HG02840 (cell line): ENCODE results near the gene ARID5A.
"Not testable (repeated sequence)": the region's sequence is repeated elsewhere in the genome, so short reads cannot be mapped to it uniquely, and the experiment has no call there.

Source experiments
- ATAC-seq: cut with Tn5 transposase; IDR thresholded peaks from one replicate; pipeline ENCODE4 v1.9.1; 2021; ENCODE audit warnings: mild to moderate bottlenecking, moderate library complexity, moderate number of reproducible peaks; ENCODE audit not compliant: unreplicated experiment, low FRiP score

The ARID5A gene

DNA sequence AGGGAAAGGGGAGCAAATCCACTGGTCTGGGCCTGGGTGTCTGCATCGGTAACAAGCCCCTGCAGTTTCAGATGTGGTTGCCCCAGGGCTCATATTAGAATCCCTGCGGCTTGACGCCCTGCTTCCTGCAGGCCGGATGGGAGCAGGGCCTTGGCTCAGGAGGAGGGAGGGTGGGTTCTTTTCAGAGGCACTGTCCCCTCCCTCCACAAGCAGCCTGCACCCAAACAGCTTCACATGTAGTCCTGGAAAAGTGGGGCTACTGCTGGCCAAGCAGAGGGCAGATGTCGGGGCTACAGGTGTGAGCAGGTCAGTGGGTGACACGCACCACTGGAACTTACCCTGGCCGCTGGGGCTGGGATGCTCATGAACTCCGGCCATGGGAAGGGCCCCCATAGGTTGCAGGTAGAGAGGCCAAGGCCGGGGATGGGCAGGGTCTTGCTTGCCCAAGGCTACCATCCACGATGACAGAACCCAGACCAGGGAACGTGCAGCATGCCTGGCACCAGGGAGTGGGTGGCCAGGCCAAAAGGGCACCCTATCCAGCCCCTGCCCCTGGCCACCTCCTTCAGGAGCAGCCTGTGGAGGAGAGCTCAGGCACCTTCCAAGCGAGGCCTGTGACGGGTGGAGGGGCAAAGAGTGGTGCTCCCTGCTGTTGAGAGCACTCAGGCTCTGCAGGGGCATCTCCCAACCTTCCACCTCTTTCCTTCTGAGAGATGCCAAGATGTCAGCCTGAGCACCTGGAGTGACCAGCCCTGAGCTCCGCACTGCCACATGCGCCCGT, 16.8 kb downstream of the ARID5A start:
- ATAC-seq: no peak

DNA sequence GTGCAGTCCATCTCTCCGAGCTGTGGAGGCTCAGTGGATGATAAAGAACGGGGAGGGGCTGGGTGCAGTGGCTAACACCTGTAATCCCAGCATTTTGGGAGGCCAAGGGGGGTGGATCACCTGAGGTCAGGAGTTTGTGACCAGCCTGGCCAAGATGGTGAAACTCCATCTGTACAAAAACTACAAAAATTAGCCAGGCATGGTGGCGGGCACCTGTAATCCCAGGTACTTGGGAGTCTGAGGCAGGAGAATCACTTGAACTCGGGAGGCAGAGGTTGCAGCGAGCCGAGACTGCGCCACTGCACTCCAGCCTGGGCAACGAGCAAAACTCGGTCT, 17.4 kb downstream of the ARID5A start:
- not testable (repeated sequence) for ATAC-seq

DNA sequence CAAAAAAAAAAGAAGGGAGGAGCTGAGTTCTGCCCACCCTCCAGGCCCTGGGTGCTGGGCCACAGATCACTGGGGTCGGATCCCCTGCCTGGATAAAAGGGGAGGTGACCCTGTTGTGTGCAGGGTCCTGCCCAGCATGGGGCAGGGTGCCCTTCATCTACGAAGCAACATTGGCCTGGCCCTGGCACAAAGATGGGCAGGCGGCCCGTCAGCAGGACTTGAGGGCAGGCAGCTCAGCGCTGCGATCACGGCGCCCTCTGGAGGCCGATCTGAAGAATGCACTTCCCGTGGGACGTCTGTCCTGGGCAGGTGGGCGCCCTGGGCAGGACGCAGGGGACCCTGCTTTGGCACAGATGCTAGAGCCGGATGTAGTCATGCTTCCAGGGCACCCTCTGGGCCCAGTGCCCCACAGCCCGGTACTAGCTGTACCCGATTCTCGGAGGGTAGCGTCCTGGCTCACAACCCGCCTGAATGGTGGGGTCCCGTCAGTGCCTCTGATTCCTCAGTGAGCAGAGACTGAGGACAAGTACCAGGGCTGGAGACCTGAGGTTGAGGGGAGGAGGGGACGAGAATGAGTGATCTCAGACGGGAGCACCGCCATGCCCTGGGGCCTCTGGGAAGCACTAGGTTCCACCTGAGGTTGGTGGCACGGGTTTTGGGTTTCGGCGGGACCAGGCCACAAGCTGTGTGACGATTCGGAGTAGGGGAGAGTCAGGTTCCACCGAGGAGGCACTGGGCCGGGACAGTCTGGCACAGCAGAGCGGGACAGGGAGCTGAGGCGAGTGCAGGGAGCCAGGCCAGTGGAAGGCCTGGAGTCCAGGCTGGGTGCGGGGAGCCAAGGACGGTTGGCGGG, 18.0 kb downstream of the ARID5A start:
- no peak for ATAC-seq

DNA sequence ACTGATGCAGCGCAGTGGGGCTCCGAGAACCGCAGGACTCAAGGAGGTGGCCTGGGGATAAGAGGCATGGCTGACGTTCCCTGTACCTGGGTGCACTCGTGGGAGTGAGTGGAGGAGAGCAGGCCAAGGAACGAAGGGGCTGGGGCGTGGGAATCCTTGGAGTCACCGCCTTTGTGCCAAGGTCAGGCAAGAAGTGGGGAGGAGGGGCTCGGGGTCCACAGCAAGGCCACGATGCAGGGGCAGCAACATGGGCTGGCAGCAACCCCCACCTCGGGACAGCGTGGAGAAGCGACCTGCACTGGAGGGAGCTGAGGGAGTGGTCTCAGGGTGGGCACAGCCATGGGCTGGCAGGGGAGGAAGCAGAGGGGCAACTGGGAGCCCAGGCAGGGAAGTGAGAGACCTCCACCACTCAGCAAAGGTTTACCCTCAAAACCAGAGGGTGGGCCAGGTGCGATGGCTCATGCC, 18.6 kb downstream of the ARID5A start:
- no peak for ATAC-seq

DNA sequence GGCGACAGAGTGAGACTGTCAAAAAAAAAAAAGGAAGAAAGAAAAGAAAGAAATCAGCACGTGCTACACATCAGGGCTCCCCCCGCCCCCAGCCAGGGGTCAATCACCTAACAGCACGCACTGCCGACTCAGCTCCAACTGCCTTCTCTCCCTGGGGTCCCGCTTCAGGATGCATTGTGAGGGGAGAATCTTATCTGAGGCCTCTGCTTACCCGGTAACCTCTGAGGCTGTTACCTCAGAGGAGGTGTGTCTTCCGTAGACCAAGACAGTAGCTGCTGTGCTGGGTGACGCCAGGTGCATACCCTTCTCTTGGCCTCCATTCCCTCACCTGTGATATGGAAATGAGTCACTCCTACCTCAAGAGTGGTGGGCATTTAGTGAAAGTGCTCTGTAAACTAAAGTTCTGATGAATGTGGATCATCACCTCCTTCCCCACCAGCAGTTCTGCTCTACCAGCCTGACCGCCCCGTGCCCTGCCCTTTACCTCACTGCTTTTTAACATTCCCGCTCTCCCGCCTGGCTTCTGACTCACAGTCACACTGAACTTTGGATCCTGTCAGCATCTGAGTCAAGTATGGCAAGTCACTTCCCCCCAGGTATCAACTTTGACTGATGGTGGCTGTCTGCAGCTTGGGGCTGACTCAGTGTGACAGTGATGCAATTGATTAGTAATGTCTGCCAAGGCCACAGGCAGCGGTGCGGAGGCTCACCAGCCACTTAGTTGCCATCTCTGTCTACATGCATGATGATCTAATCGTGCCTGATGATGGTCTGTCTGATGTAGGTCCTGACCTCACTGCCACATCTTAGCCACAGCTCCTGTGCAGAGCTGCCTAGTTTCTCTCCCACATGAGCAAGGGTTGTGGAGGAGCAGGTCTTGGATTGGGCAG, 20.1 kb downstream of the ARID5A start:
- no peak for ATAC-seq

DNA sequence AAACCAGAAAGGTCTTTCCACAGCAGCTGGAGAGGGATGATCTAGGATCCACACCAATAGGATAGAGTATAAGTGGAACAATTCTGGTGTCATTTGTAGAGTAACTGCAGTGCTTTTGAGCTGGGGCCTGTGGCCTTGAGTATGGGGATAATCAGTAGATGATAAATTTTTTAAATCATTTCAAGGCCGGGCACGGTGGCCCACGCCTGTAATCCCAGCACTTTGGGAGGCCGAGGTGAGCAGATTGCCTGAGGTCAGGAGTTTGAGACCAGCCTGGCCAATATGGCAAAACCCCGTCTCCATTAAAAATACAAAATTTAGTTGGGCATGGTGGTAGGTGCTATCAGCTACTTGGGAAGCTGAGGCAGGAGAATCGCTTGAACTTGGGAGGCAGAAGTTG, 20.9 kb downstream of the ARID5A start:
- ATAC-seq: not testable (repeated sequence)

DNA sequence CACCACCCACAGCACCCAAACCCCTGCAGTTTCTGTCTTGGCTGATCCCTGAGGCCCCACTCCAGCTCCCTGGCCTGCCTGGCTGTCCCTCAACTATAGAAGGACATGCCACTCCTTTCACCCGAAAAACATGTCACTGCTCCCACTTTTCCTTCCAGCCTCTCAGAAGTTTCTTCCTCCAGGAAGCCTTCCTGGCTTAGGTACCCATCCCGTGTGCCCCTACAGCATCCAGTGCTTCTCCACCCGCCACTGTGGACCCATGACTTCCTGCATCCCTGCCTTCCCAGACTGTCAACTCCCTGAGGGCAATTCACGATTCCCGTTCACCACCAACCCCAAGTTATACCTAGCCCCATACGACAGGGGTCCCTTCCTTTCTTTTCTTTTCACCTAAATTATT, 21.5 kb downstream of the ARID5A start:
- no peak for ATAC-seq

DNA sequence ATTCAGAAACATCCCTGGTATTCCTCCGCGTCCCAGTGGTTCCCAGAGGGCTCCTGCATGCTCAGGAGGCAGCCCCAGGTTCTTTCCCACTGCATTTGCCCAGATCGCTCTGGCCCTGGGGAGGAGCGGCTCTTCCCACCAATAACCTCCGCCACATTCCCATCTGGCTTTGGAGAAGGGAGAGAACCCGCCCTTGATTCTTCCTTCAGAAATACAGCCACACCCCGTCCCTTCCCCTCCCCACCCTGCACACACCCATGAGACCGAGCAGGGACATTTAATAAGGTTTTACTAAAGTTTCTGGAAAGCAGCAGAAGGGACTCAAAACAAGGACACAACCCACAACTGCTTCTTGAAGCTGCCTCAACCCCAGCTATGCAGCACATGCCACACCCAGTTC, 21.9 kb downstream of the ARID5A start:
- ATAC-seq: no peak

DNA sequence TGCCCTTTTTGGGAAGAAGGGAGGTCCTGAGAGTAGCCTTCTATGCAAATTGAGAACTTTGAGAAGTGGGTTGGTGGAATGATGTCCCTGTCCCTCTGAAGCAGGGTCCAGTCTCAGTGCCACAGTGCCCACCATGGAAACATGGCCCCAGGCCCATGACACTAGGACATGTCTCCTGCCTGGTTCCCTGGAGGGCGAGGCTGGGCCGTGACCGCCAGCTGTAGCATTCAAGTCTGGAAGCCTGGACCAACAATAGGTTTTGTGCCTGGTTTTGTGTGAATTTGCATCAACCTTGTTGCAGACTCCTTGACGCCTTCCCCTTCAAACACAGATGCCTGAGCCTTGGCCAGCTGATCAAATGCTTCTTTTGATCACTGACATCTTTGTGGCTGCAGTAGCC, 27.5 kb downstream of the ARID5A start:
- ATAC-seq: no peak

DNA sequence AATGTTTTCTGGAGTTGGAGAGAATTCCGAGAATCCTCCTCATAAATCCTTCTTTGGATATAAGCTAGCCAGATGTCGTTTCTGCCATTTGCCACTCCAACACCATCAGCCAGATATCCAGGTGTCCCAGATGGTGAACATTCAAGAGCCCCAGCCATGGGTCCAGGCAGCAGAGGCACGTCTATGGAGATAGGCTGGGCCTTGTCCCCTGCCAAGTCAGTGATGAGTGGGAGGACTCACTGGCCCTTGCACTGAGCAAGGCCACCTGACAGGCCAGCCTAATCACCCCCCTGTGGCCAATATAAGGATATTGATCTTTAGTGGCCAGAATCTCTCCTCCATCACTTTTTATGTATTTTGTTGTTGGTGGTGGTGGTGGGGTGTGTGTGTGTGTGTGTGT, 28.0 kb downstream of the ARID5A start:
- ATAC-seq: no peak

DNA sequence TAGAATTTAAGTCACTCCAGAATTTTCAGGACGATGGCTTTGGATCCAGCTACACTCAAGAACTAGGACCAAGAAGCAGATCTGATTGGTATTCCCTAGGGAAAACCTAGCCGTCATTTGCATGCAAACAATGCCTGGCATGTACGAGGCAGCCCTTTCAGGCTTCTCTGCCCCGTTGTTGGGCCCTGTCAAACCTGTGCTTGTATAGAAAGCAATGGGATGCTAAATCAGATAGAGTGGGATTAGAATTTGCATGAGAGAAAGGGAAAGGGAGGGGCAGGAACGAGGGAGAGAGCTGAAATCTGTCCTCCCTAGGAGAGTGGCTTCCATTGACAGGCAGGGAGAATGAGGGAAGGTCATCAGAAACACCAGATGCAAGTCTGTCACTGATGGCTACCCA, 28.6 kb downstream of the ARID5A start:
- no peak for ATAC-seq

DNA sequence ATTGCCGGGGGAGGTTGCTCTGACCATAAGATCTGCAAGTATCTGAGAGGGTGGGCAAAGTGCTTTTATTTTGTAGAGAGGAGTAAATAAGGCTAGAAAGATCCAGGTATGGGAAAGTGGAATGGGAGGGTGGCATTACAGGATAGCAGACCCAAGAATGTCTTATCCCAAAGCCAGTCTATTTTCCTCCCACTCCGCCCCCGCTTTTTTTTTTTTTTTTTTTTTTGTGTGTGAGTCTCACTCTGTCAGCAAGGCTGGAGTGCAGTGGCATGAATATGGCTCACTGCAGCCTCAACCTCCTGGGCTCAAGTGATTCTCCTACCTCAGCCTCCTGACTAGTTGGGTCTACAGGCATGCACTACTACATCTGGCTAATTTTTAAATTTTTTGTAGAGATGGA, 31.5 kb downstream of the ARID5A start:
- ATAC-seq: no peak

DNA sequence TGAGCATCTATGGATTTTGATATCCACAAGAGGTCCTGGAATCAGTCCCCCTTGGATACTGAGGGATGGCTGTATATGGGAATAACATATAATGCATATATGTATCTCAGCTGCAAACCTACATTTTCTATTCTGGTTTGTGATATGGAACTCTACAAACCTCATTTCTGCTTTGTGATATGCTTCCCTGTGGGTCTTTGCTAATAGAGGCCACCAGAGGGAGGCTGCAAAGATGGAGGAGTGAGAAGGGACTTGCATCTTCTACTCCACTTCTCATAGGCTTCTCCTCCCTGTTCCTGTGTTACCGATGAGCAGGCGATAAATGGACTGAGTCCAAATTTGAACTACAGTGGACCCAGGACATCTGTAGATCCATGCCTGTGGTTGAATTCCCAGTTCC, 37.8 kb downstream of the ARID5A start:
- ATAC-seq: no peak

DNA sequence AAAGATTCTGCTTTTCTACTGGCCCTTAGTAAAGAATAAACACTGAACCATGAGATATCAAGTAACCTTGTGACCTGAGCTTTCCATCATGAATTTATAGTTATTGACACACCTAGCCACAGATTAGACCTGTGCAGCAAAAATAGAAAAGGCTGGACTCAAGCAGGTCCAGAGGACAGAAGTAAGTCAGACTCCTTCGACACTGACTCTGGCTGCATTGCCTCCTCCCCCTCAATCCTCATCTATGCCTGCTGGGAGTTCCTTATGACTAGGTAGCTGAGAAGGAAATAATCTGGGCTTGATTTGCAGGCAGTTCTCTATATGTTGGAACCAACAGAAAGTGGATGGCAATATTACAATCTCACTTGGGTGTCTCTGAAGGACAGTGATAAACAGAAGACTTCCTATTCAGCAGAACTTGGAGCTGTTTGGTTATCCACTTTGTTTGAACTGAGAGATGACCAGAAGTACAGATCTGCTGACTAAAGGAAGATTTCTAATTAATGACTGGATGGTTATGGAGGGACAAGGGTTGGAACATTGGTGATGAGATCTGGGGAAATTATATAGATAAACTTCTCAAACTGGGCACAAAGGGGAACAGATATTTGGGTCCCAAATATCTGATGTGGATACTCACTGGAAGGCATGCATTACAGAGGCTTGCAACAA, 39.4 kb downstream of the ARID5A start:
- no peak for ATAC-seq

DNA sequence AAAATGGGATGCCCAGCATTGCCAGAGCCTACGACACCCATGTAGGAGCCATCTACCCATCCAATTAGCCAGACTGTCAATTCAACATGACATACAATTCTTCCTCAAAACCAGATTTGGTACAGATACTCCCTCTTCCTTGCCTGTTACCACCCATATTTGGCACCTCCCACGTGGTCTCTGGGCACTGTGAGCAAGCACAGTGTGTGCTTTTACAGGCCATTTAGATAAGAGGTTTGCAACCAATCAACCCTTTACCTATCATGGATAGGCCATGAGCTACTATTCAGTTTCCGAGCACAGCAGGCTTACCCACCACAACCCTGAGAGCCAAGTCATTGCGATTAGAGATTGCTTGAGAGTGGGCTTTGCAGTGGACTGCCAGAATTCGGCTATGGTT, 40.9 kb downstream of the ARID5A start:
- no peak for ATAC-seq

DNA sequence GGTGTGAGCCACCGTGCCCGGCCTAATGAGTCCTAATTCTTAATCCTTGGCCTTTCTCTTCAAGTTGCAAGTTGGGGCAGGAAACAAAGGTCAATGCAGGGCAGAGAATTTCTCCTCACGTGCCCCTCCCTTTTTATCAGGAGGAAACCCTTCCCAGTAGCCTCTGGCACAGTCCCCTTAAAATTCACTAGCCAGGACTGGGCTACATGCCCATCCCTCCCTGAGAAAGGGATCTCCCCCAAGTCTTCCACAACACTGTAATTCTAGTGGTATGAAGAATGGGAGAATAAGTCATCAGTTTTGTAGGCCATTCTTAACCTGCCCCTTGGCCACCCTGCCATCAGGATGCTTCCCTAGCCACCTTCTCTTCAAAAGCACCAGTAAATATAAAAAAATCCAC, 42.2 kb downstream of the ARID5A start:
- ATAC-seq: no peak

DNA sequence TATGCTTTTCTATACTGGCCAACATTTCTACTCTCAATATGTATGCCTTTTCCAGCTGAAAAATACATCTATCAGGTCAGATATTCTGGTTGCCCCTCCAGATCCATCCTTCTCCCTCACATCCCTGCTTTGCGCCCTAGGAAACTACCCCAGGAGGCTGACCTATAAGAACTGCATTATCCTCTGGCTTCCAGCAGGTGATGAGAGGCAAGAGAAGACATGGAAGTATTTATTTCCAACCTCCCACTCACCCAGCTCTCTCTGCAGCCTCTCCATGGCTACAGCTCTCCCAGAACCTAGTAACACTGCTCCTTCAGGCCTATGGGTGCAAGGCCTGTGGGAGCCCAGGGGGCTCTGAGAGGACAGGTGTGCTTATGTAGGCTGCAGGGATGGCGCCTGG, 42.9 kb downstream of the ARID5A start:
- ATAC-seq: no peak

DNA sequence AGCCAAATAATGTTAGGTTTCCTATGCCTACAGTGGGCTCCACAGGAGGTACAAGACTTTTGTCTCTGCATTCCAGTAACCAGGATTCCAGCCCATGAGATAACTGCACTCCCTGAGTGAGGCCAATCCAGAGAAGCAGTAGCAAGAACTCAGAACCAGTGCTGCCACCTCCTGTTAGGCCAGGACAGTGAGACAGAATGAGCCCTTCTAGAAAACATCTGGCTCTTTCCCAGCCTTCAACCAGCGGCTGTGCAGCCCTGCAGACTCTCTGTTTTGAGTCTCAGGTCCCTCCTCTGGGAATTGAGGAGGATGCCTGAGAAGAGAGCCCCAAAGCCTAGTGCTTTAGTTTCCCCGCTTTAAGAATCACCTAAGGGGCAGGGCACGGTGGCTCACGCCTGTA, 44.2 kb downstream of the ARID5A start:
- ATAC-seq: no peak

DNA sequence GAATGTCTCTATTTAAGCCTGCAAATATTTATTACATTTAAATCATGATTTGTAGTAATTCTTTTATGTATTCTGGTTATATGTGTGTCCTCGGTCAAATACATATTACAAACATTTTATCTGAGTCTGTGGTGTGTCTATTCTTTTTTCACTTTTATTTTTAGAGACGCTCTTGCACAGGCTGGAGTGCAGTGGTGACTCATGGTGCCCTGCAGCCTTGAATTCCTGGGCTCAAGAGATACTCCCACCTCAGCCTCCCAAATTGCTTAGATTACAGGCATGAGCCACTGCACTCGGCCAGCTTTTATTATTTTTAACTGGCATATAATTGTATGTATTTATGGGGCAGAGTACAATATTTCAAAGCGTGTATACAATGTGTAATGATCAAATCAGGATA, 47.5 kb downstream of the ARID5A start:
- ATAC-seq: no peak

DNA sequence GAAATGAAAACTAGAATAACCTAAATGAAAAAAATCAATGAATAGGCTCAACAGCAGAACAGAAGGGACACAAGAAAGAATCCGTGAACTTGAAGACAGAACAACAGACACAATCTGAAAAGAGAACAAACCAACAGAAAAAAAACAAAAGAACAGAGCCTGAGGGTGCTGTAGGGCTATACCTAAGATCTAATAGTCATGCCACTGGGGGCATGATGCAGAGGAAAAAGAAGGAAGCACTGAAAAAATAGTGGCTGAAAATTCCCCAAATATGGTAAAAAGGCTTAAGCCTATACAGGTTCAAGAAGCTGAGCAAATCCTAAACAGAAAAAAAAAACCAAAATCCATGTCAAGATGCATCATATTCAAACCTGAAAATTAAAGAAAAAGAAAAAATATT, 51.3 kb downstream of the ARID5A start:
- ATAC-seq: no peak
